Stimulated activated CD8-positive, alpha-beta memory T cell treated with anti-CD3 and anti-CD28 coated beads, Interleukin-7, amount 100 ng/mL, for 48 hours (primary cell): Measurements from ENCODE around the gene SF3A2.

Source experiments
- DNase-seq, 2 donors: peaks; one replicate each; pipeline ENCODE4 v3.0.0-alpha.2; 2020; ENCODE audit warnings: low read depth in 1 of 2; ENCODE audit errors: extremely low read depth in 1 of 2

Gene SF3A2

DNA sequence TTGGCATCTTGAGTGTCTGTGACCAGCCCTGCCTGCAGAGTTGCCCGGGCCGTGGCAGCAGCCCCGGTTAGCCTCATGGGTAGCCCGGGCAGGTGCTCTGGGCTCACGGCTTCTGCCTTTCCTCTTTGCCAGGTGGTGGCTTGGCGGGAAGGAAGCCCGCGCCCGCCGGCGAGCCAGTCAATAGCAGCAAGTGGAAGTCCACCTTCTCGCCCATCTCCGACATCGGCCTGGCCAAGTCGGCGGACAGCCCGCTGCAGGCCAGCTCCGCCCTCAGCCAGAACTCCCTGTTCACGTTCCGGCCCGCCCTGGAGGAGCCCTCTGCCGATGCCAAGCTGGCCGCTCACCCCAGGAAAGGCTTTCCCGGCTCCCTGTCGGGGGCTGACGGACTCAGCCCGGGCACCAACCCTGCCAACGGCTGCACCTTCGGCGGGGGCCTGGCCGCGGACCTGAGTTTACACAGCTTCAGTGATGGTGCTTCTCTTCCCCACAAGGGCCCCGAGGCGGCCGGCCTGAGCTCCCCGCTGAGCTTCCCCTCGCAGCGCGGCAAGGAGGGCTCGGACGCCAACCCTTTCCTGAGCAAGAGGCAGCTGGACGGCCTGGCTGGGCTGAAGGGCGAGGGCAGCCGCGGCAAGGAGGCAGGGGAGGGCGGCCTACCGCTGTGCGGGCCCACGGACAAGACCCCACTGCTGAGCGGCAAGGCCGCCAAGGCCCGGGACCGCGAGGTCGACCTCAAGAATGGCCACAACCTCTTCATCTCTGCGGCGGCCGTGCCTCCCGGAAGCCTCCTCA is 10.4 kb upstream of the SF3A2 start:
- no peak for DNase-seq

DNA sequence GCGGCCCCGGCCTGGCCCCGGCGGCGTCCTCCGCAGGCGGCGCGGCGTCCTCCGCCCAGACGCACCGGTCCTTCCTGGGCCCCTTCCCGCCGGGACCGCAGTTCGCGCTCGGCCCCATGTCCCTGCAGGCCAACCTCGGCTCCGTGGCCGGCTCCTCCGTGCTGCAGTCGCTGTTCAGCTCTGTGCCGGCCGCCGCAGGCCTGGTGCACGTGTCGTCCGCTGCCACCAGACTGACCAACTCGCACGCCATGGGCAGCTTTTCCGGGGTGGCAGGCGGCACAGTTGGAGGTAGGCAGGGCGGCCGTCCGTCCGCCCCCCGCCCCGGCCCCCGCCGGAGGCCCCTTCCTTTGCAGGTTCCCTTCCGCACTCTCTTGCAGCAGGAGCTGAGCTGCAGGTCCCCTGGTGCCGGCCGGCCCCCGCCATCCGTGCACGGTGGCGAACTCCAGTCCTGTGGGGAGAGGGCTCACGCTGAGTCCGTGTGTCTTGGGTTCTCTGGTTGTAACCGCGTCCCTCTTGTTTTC is 9.7 kb upstream of the SF3A2 start:
- DNase-seq, result no peak

DNA sequence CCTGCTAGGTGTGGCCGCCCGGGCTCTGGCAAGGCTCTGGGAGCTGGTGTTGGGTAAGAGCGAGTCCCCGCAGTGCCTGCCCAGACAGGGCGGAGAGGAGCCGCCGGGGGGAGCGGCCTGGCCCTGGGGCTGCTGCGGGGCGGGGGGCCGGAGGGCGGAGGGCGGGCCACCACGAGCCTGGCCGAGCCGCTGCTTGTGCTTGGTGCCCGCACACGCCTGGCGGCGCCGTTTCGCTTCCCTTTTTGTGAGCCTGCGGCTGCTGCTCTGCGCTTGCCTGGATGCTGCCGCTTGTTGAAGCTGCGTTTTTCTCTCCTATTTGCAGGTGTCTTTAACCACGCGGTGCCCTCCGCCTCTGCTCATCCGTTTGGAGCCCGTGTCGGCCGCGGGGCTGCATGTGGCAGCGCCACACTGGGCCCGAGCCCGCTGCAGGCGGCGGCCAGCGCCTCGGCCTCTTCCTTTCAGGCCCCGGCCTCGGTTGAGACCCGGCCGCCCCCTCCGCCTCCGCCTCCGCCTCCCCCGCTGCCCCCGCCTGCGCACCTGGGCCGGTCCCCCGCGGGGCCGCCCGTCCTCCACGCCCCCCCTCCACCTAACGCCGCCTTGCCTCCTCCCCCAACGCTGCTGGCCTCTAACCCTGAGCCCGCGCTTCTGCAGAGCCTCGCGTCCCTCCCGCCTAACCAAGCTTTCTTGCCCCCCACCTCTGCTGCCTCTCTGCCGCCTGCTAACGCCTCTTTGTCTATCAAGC is 9.0 kb upstream of the SF3A2 start:
- DNase-seq, result no peak

DNA sequence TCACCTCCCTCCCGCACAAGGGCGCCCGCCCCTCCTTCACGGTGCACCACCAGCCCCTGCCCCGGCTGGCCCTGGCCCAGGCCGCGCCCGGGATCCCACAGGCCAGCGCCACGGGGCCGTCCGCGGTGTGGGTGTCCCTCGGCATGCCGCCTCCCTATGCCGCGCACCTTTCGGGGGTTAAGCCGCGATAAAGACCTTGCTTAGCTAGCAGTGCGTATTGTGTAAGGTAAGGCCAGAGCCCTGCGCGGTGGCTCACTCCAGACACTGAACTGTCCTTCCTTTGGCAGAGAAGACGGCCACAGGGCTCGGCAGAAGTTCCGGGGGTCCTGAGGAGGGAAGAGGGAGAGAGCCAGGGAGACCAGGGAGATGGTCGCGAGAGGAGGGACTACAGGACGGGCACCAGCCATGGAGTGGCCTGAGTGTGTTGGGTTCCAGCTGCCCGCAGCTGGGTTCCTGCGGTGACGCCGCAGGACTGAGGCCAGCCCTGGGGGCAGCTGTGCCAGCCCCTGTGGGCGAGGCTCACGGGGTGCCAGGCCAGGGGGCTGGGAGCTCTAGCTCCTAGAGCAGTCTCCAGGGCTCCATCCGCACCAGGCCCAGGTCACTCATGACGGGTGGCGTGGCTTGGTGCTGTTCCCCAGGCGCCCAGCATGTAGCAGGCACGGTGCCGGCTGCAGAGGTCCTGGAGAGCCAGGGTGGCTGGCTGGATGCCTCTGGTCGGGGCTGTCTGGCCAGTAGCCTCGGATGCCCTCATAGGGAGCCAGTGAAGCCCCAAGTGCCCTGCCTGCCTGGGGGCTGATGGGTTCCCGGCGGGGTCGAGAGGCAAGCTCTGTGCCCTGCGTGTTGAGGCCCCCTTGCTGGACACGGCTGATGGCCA is 8.2 kb upstream of the SF3A2 start:
- DNase-seq, result no peak

DNA sequence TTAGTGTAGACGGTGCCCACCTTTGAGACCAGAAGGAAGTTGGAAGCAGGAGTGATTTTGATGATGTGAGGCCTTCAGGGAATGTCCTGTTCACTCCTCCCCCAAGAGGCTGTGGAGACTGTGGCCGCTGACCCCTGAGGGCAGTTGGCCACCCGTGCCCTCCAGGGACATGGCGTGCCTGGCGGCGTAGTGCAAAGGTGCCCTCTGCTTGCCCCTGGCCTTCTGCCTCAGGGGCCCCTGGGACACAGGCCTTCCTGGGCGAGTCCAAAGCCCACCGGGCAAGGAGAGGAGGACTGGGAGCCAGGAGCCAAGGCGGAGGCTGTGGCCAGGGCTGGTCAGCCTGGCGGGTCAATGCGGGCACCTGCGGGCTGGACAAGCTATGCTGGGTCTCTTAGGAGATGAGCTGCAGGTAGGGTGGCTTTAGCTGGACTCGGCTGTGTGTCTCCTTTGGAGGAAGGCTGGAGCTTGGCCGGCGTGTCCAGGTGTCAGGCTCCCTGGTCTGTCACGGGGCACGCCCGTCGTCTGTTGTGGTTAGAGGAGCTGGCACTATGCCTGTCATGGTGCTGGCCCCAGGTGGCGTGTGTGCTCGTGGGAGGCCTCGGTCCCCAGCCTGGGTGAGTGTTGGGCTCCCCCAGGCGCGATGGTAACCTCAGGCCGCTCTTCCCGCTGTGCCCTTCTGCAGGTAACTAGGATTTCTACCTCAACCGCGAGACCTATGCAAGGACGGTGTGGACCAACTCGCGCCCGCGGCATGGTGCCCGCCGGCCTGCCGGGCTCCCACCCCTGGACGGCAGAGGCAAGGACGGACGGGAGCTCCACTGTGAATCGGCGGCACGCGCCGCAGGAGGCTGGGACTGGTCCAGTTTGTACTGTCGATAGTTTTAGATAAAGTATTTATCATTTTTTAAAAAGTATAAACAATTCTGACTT is 7.3 kb upstream of the SF3A2 start:
- DNase-seq, result no peak

DNA sequence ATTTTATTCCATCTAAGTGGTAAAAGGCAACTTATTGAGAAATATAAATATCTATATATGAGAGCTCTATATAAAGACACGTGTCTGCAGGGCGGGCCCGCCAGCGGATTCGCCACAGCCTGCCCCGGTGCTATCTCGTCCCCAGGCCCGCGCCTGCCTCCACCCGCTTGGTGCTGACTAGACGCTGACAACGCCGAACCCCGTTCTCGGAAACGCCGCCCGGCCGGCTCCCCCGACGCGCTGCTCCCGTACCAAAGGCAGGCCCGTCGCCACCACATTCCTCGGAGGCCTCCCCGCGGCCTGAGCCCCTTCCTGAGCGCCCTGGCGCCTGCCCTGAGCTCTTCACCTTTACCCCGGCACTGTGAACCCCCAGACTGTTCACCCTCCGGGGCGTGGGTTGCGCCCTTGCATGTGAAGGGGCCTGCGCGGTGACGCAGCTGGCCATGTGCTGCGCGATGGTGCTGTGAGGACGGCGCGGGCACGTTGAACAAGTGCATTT is 6.5 kb upstream of the SF3A2 start:
- no peak for DNase-seq

DNA sequence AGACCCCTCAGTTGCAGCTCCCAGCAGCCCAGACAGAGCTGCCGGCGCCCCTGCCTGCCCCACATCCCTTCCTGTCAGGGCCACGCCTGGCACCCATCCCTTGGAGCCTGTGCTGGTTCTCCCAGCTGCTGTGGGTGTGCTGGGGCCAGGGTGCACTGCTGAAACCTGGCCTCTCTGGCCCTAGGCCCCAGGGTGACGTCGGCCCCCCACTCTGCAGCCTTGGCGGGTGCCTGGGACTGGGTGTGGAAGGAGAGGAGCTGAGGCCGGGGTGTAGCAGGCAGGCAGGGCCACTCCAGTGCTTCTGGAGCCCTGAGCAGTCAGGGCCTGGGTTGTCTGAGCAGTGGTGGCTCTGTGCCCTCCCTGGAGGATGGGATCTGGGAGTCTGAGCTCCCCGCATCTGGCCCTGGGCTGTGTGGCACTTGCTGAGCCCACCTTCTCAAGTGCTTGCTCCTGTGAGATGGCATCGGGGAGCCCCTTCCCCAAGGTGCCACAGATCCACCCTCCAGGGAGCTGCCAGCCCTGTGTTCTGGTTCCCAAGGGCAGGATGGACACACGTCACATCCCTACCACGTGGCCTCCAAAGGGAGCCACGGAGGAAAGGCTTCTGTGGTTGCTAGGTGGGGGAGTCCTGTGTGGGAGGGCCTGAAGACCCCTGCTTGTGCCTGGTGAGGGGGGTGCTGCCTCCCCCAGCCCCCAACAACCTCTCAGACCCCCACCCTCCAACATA is 5.7 kb upstream of the SF3A2 start:
- no peak for DNase-seq

DNA sequence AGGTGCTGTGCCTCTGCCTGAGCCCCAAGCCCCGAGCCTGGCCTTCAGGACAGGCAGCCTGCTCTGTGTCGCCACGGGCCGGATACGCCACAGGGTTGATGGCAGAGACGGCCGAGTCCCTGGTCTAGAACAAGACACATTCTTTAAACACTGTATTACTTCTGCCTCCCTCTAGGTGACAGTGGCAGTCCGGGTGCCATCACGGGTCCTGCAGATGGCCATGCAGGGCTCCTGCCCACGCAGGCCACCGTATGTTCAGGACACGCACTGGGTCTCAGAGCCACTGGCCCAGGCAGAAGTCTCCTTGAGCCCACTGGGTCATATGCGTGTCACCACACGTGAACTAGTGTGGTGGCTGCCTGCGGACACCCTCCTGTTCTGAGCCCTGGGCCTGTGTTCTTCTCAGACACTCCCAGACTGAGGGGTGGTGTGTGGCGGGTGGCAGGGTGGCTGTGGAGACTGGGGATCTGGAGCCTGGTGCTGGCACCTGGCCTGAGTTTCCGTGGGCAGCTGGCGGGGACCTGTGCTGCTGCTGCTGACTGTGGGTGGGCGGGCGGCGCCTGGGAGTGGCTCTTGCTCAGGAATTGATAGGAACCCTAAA is 4.9 kb upstream of the SF3A2 start:
- DNase-seq, result no peak

DNA sequence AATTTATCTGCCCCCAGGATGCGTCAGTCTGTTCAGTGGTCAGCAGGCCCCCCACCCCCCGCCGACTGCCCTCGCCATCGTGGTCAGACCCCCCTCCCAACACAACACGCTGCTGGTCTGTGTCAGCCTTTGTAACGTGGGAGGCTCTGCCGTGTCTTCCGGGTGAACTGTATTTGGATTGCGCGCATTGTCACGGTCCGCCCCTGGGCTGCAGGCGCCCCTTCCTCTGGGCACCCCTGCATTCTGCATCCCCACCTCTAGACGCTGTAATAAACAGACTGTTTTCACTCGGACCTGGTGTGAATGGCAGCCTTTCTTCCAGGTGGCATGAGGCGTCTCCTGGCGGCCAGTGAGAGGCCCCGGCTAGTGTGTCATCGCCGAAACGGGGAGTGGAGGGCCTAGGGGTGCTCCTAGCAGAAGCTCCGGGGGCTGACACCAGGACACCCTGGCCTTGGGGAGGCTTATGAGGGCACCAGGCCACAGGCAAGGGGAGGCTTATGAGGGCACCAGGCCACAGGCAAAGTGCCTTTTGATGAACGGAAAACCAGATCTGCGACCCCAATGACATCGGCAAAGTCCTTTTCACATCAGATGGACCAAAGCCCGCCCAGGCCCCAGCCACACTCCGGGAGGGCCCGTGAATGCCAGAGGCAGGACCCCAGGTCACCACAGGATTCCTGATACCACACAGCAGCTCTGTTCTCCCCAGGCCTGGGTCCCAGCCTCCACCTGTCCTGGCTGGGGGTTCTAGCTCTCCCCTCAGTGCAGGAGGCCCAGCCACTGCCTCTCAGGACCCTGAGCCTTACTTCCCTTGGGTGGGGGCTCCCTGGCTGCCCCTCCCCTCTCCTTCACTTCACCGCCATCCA is 4.1 kb upstream of the SF3A2 start:
- no peak for DNase-seq

DNA sequence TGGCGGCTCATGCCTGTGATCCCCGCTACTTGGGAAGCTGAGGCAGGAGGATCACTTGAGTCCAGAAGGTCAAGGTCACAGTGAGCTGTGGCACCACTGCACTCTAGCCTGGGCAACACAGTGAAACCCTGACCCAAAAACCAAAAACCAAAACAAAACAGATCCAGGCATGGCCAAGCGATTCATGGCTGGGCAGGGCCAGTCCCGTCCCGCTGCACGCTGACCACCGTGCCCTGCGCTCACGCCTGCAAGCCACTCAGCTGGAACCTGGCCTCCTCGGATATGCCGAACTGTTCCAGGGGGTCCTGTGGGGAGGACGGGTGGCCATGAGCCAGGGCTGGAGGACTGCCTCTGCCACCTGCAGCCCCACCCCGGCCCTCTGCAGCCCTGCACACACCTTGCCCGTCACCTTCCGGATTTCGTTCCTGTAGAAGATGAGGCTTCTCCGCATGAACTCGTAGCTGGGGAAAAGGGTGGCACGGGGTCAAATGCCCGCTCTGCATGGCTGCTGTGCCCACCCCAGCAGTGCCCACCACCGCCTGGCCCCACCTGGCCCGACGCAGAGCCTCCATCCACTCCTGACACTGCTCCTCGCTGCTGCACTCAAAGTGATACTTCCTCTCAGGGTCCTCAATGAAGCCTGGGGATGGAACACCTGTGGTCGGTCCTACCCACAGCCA is 2.9 kb upstream of the SF3A2 start:
- DNase-seq, result no peak

DNA sequence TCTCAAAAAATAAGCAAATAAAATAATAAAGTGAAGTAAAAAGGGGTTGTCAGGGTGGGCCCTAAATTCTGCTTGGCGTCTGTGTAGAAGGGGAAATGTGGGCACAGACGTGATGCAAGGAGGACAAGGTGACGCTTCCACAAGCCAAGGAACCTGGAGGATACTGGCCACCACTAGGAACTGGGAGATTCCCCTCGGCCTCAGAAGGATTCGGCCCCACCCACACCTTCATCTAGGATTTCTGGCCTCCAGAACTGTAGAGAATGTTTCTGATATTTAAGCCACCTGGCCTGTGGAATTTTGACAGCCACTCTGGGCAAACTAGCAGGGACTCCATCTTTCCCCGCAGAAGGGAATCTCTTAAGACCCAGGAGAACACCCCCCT is 1.6 kb upstream of the SF3A2 start:
- no peak for DNase-seq

DNA sequence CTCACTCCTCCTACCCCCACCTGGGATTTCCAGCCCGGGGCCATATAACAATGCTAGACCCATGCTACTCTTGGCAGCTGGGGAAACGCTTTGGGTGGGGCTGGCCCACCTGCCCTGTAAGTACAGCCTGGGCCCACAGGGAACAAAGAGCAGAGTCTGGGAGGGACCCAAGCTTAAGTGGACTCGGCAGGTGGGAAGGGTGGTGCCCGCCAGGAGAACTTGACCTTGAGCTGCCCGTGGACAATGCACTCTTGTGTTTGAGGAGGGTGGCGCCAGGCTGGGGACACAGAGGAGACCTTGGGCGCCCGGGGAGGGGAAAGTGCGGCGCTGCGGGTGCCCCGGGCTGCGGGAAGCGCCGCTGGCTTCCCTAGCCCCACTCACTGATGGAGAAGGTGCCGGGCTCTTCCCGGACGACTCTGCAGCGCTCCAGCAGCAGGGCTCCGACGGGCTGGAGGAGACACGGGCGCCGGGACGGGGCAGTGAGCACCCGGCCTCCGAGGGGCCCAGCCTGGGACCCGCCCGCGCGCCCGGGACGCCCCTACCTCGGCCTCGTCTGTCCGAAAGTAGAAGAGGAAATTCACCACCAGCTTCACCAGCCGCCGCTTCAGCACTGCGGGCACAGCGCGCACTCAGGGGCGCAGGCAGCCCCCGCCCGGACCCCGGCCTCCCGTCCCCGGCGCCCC is 1.1 kb upstream of the SF3A2 start:
- no peak for DNase-seq

DNA sequence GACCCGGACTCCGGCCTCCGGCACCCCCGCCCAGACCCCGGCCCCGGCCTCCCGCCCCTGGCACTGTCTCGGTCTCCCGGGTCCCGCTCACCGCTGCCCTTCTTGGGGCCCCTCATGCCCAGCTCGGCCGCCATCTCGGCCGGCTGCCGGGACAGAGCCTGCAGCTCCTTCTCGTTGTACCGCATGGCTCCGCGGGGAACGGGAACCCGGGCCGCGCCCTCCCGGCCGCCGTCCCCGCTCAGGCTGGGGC is 635 bp upstream of the SF3A2 start:
- no peak for DNase-seq

DNA sequence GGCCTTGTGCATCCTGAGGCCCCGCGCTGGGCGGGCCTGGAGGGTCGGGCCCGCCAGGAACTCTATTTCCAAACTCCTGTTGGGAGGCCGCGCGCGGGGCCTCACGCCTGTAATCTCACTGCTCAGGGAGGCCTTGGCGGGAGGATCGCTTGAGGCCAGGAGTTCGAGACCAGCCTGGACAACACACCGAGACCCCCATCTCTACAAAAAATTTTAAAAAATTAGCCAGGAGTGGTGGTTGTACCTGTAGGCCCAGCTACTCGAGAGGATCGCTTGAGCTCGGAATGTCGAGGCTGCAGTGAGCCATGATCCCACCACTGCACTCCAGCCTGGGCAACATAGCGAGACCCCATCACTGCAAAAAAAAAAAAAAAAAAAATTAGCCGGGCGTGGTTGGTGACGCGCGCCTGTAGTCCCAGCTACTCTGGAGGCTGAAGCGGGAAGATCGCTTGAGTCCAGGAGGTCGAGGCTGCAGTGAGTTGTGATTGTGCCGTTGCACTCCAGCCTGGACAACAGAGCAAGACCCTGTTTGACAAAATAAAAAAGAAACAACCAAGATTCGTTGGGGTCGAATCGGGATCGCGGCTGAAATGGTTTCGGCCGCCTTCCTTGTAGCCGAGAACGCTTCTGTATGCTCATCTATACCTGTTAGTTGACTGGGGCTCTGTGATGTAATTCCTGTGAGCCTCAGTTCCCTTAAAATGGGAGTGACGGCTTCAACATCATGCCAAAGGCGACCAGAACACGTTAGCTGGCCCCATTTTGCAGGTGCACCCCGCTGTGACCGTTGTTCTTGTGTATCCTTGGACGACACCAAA is 636 bp downstream of the SF3A2 start:
- DNase-seq, result no peak

DNA sequence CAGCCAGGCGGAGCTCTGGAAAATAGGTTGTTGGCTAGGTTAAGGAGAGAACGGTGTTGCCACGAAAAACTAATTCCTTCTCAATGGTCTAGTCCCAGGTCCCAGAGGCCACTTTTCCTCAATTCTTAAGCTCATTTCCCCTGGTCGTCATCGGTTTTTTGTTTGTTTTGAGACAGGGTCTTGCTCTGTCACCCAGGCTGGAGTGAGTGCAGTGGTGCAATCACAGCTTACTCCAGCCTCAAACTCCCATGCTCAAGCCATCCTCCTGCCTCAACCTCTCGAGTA is 1.2 kb downstream of the SF3A2 start:
- no peak for DNase-seq

DNA sequence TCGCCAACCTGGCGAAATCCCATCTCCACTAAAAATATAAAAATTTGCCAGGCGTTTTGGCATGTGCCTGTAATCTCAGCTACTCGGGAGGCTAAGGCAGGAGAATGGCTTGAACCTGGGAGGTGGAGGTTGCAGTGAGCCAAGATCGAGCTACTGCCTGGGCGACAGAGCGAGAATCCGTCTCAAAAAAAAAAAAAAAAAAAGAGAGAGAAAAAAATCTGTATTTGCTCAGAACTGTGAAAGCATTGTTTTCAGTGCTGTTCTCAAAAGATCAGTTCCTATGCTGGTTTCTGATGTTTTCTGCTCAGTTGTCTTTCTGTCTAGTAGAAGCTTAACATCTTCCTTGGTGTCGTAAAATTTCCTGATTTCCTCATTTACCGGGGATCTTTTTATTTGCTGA is 2.5 kb downstream of the SF3A2 start:
- no peak for DNase-seq
